Prostate gland (tissue), 2 donors: ENCODE results near the gene FLT1. TPM values are rescaled to one million over a fixed set of nuclear protein-coding genes. Genes with fewer than 3 reads are reported as not detected.

ENCODE experiments used
- DNase-seq: peaks from one replicate; pipeline ENCODE4 v3.0.0-alpha.2; 2019; ENCODE audit warnings: low spot score
- H3K27ac ChIP-seq, 2 donors: fragments of 200-600 bp; sonication (generic); 2 replicates each; pipeline ENCODE4 v1.5.1; 2017 to 2019
- H3K27me3 ChIP-seq: fragments of 200-600 bp; sonication (generic); replicated peaks from 2 replicates; pipeline ENCODE4 v1.5.1; 2019; ENCODE audit not compliant: insufficient read depth
- H3K36me3 ChIP-seq, 2 donors: fragments of 200-600 bp; sonication (generic); 1 replicate in 1 of 2; 2 replicates in 1 of 2; pipeline versions ENCODE4 v1.5.1 to v1.8.1; 2017 to 2019
- H3K4me1 ChIP-seq: fragments of 200-600 bp; sonication (generic); replicated peaks from 2 replicates; pipeline ENCODE4 v1.5.1; 2019
- H3K4me3 ChIP-seq, 2 donors: fragments of 200-600 bp; sonication (generic); 2 replicates each; pipeline ENCODE4 v1.5.1; 2017 to 2019
- H3K9me3 ChIP-seq: fragments of 200-600 bp; sonication (generic); 2 replicates; pipeline ENCODE4 v1.5.1; 2017
- POLR2A ChIP-seq: fragments of 450-650 bp; IDR thresholded peaks from one replicate; pipeline ENCODE4 v1.6.1; 2016; ENCODE audit warnings: antibody characterized with exemption, mild to moderate bottlenecking
- POLR2AphosphoS5 ChIP-seq: sonication (generic); formaldehyde crosslinking; IDR thresholded peaks from one replicate; pipeline ENCODE4 v1.6.1; 2017; ENCODE audit warnings: antibody characterized with exemption
- WGBS: methylation state at CpG from one replicate; pipeline ENCODE4 v1.1.5; 2018; 5-methylcytosine and 5-hydroxymethylcytosine counted together
- intact Hi-C: fragments of 100-400 bp; cut with DNase I; formaldehyde crosslinking; loops from one replicate; pipeline ENCODE4 v1.14.2; 2022
- total RNA-seq, 2 donors: library from RNA; depleted of rRNA; stranded (reverse); fragments of >200 nt; gene quantifications; one replicate each; pipeline ENCODE4 v1.1.0, GENCODE V29; 2016
- TF ChIP-seq, protein P1 (sequence below), 4 experiments: fragments of 200-600 bp in 2 of 4; fragments of 450-650 bp in 2 of 4; sonication (generic) in 2 of 4; IDR thresholded peaks; 1 replicate in 3 of 4; 2 replicates in 1 of 4; pipeline ENCODE4 v1.5.1; 2016 to 2019; ENCODE audit warnings: antibody characterized with exemption in 4 of 4, mild to moderate bottlenecking in 2 of 4, moderate library complexity in 2 of 4

FLT1 gene
- total RNA-seq, 2 donors from 2014 or later, result 9.1 to 27.0 TPM

GRCh38 chr13:28435917-28436316 lies 59.0 kb downstream of the FLT1 start:
- H3K4me3 ChIP-seq, result no peak overlapping the region
- intact Hi-C loops, result no loop called here
- WGBS, result 54% methylated on average over 6 of the region's 6 CpGs
- H3K4me1 ChIP-seq, result no peaks in the 10 kb centered on the region
- TF ChIP-seq POLR2A, result no peak
- TF ChIP-seq, protein P1, sequence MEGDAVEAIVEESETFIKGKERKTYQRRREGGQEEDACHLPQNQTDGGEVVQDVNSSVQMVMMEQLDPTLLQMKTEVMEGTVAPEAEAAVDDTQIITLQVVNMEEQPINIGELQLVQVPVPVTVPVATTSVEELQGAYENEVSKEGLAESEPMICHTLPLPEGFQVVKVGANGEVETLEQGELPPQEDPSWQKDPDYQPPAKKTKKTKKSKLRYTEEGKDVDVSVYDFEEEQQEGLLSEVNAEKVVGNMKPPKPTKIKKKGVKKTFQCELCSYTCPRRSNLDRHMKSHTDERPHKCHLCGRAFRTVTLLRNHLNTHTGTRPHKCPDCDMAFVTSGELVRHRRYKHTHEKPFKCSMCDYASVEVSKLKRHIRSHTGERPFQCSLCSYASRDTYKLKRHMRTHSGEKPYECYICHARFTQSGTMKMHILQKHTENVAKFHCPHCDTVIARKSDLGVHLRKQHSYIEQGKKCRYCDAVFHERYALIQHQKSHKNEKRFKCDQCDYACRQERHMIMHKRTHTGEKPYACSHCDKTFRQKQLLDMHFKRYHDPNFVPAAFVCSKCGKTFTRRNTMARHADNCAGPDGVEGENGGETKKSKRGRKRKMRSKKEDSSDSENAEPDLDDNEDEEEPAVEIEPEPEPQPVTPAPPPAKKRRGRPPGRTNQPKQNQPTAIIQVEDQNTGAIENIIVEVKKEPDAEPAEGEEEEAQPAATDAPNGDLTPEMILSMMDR (IDR thresholded peaks at IDR 0.05), result no peak
- TF ChIP-seq POLR2AphosphoS5, result no peak
- H3K9me3 ChIP-seq, result no peaks in the 10 kb centered on the region
- DNase-seq, result no peak
- H3K36me3 ChIP-seq, result no peaks in the 10 kb centered on the region
- H3K27ac ChIP-seq, result no peak overlapping the region
- no peaks in the 10 kb centered on the region for H3K27me3 ChIP-seq

- Histone ChIP-seq H3K4me3 (no peak overlapping the region), H3K27ac (no peak overlapping the region), H3K36me3 (no peaks in the 10 kb centered on the region), H3K9me3 (no peaks in the 10 kb centered on the region), H3K27me3 (no peaks in the 10 kb centered on the region), H3K4me1 (no peaks in the 10 kb centered on the region)
- intact Hi-C loops, result no loop called here
- DNase-seq, result no peak
- TF ChIP-seq, protein P1 (IDR thresholded peaks at IDR 0.05), result no peak
- TF ChIP-seq POLR2AphosphoS5 (no peak), POLR2A (no peak)
- 41% methylated on average over 4 of the region's 4 CpGs for WGBS
These were observed 60.0 kb downstream of the FLT1 start for GRCh38 chr13:28434926-28435325.

- H3K4me3 ChIP-seq, result no peak overlapping the region
- no peaks in the 10 kb centered on the region for H3K9me3 ChIP-seq
- DNase-seq, result no peak
- TF ChIP-seq POLR2A (no peak), POLR2AphosphoS5 (no peak)
- TF ChIP-seq, protein P1 (IDR thresholded peaks at IDR 0.05), result no peak
- intact Hi-C loops, result no loop called here
- no peaks in the 10 kb centered on the region for H3K36me3 ChIP-seq
- H3K27ac ChIP-seq, result no peak overlapping the region
- H3K4me1 ChIP-seq, result no peaks in the 10 kb centered on the region
- WGBS, result 75% methylated on average over 11 of the region's 11 CpGs
- no peaks in the 10 kb centered on the region for H3K27me3 ChIP-seq
These were observed 61.9 kb downstream of the FLT1 start for GRCh38 chr13:28432816-28433560.

DNA sequence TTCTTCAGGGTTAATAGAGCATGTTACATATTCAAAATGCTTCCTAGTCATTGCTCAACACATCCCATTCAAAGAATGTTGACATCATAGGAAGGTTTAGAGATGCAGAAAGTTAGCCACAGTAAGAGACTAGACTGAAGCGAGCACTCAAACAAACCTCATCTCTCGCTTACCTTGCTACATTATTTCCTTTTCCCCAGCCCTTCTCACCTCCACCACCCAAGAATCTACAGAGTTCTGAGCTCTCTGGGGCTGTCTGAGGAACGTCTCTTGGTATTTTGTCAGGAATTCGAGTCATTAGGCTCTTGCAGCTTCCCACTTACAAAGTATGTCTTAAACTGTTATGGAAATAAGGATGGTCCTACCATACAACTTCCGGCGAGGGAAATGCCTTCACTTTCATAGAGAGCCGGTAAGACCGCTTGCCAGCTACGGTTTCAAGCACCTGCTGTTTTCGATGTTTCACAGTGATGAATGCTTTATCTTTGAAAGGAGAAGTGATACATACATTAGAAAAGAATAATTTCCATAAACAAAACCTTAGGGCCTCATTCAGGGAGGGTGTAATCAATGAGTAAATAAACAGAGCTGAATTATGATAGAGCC lies 65.1 kb downstream of the FLT1 start:
- DNase-seq, result no peak
- no peaks in the 10 kb centered on the region for H3K36me3 ChIP-seq
- H3K4me1 ChIP-seq, result no peaks in the 10 kb centered on the region
- WGBS, result 60% methylated on average over 10 of the region's 10 CpGs
- no peak overlapping the region for H3K4me3 ChIP-seq
- TF ChIP-seq, protein P1 (IDR thresholded peaks at IDR 0.05), result no peak
- TF ChIP-seq POLR2AphosphoS5 (no peak), POLR2A (no peak)
- intact Hi-C loops, result no loop called here
- no peaks in the 10 kb centered on the region for H3K27me3 ChIP-seq
- H3K9me3 ChIP-seq, result no peaks in the 10 kb centered on the region
- H3K27ac ChIP-seq, result no peak overlapping the region

DNA sequence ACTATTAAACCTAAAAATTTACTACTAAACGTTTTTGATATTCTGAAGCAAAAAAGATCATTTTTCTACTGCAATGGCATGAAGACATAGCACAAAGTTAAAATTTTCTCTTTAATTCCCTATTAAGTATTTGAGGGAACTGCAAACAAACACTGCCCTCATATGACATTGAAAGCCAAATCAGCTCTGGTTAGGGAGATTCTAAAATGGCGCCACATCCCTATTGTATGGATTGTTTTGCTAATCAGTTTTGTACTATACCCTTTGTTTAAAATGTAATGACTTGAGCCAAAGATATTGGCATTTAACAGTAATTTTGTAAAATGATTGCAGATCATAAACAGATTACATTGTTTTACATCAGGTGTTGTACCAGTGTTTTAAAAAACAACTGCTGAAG lies 65.8 kb downstream of the FLT1 start:
- intact Hi-C loops, result no loop called here
- H3K27ac ChIP-seq, result no peak overlapping the region
- no peak for DNase-seq
- H3K4me1 ChIP-seq, result no peaks in the 10 kb centered on the region
- no peaks in the 10 kb centered on the region for H3K27me3 ChIP-seq
- no peaks in the 10 kb centered on the region for H3K36me3 ChIP-seq
- no peaks in the 10 kb centered on the region for H3K9me3 ChIP-seq
- TF ChIP-seq, protein P1 (IDR thresholded peaks at IDR 0.05), result no peak
- no peak for TF ChIP-seq POLR2A
- H3K4me3 ChIP-seq, result no peak overlapping the region
- 42% methylated on average over 2 of the region's 2 CpGs for WGBS
